Upper lobe of left lung (tissue), 6 donors: ENCODE measurements around the gene BSN. TPM values are rescaled to one million over a fixed set of nuclear protein-coding genes. Genes with fewer than 3 reads are reported as not detected.

ENCODE experiments used
- ATAC-seq, 2 donors: fragments of 200-7000 bp; cut with Tn5 transposase; one replicate each; pipeline ENCODE4 v1.9.1; 2022; ENCODE audit warnings: mild to moderate bottlenecking in 2 of 2, moderate library complexity in 2 of 2; ENCODE audit not compliant: low FRiP score in 2 of 2
- DNase-seq, 2 donors: peaks; one replicate each; pipeline ENCODE4 v3.0.0-alpha.2; 2019 to 2020
- H3K27ac ChIP-seq, 4 donors: fragments of 200-600 bp; sonication (generic); one replicate each; pipeline ENCODE4 v1.5.1; 2016 to 2019
- H3K27me3 ChIP-seq, 4 donors: fragments of 200-600 bp; sonication (generic); one replicate each; pipeline ENCODE4 v1.5.1; 2017 to 2019
- H3K36me3 ChIP-seq, 4 donors: fragments of 200-600 bp; sonication (generic); one replicate each; pipeline ENCODE4 v1.5.1; 2016 to 2019
- H3K4me1 ChIP-seq, 4 donors: fragments of 200-600 bp; sonication (generic); one replicate each; pipeline ENCODE4 v1.5.1; 2018 to 2019
- H3K4me3 ChIP-seq, 4 donors: fragments of 200-600 bp; sonication (generic); one replicate each; pipeline ENCODE4 v1.5.1; 2017 to 2019; ENCODE audit warnings: mild to moderate bottlenecking in 2 of 4, moderate library complexity in 1 of 4
- H3K9me3 ChIP-seq, 4 donors: fragments of 200-600 bp; sonication (generic); one replicate each; pipeline ENCODE4 v1.5.1; 2018 to 2019
- CTCF ChIP-seq, 6 experiments: fragments of 450-650 bp in 4 of 6; fragments of 200-600 bp in 2 of 6; sonication (generic) in 2 of 6; IDR thresholded peaks; one replicate each; pipeline ENCODE4 v1.5.1; 2016 to 2019; ENCODE audit warnings: antibody characterized with exemption in 6 of 6
- EP300 ChIP-seq, 4 donors: sonication (generic); formaldehyde crosslinking; IDR thresholded peaks; one replicate each; pipeline ENCODE4 v1.5.1; 2017; ENCODE audit warnings: antibody characterized with exemption in 4 of 4, control low read depth in 2 of 4
- POLR2A ChIP-seq, 4 donors: fragments of 450-650 bp; IDR thresholded peaks; one replicate each; pipeline ENCODE4 v1.5.1; 2016 to 2017; ENCODE audit warnings: antibody characterized with exemption in 4 of 4, mild to moderate bottlenecking in 2 of 4
- POLR2AphosphoS5 ChIP-seq, 2 donors: sonication (generic); formaldehyde crosslinking; IDR thresholded peaks; one replicate each; pipeline ENCODE4 v1.5.1; 2017; ENCODE audit warnings: antibody characterized with exemption in 2 of 2
- WGBS, 2 donors: methylation state at CpG; one replicate each; pipeline ENCODE4 v1.1.5; 2017 to 2018; 5-methylcytosine and 5-hydroxymethylcytosine counted together
- total RNA-seq, 6 donors: library from RNA; depleted of rRNA in 4 of 6; stranded (reverse); fragments of >200 nt in 4 of 6; gene quantifications; one replicate each; pipeline versions ENCODE4 v1.1.0 to v1.2.1, GENCODE V29; 2016 to 2021
- donor health status: DM: no; HTN: no; CAD: no; lungs with moderate emphysema.
- donor health status: DM: no; HTN: yes; CAD: no; lungs with severe emphysema.

BSN gene
- total RNA-seq, 6 donors from 2014 or later: 0.39 to 1.1 (median 0.72) TPM

GRCh38 chr3:49556500-49557275 lies 2.4 kb downstream of the BSN start:
- Histone ChIP-seq H3K27ac (no peak overlapping the region), H3K36me3 (no peaks in the 10 kb centered on the region), H3K9me3 (no peaks in the 10 kb centered on the region), H3K4me3 (no peak overlapping the region), H3K27me3 (peaks cover 0 to 5% (median 0%) of the 10 kb centered on the region in 4 donors), H3K4me1 (peaks cover 12 to 23% (median 17%) of the 10 kb centered on the region in 4 donors)
- no peak for DNase-seq
- 80 to 92% methylated on average over 3 of the region's 3 CpGs for WGBS, 2 donors
- ATAC-seq: no peak
- TF ChIP-seq EP300 (IDR thresholded peaks at IDR 0.05) (no peak), POLR2AphosphoS5 (IDR thresholded peaks at IDR 0.05) (no peak), CTCF (IDR thresholded peaks at IDR 0.05) (no peak)

GRCh38 chr3:49563040-49563578 lies 8.8 kb downstream of the BSN start:
- Histone ChIP-seq H3K27ac (no peak overlapping the region), H3K4me1 (no peaks in the 10 kb centered on the region), H3K36me3 (no peaks in the 10 kb centered on the region), H3K4me3 (no peak overlapping the region), H3K9me3 (no peaks in the 10 kb centered on the region), H3K27me3 (no peaks in the 10 kb centered on the region)
- 71 to 83% methylated on average over 3 to 4 of the region's 4 CpGs for WGBS, 2 donors
- no peak for ATAC-seq
- no peak for TF ChIP-seq EP300 (IDR thresholded peaks at IDR 0.05)
- TF ChIP-seq POLR2A (IDR thresholded peaks at IDR 0.05): no peak
- TF ChIP-seq CTCF (IDR thresholded peaks at IDR 0.05): no peak
- TF ChIP-seq POLR2AphosphoS5 (IDR thresholded peaks at IDR 0.05): no peak
- DNase-seq: no peak

GRCh38 chr3:49563766-49564165 lies 9.5 kb downstream of the BSN start:
- Histone ChIP-seq H3K27ac (no peak overlapping the region), H3K36me3 (no peaks in the 10 kb centered on the region), H3K9me3 (no peaks in the 10 kb centered on the region), H3K4me1 (no peaks in the 10 kb centered on the region), H3K27me3 (no peaks in the 10 kb centered on the region), H3K4me3 (no peak overlapping the region)
- TF ChIP-seq CTCF (IDR thresholded peaks at IDR 0.05) (no peak), EP300 (IDR thresholded peaks at IDR 0.05) (no peak), POLR2AphosphoS5 (IDR thresholded peaks at IDR 0.05) (no peak), POLR2A (IDR thresholded peaks at IDR 0.05) (no peak)
- ATAC-seq (no peak), DNase-seq (no peak)
- 91 to 93% methylated on average over 4 of the region's 4 CpGs for WGBS, 2 donors

- TF ChIP-seq POLR2AphosphoS5 (IDR thresholded peaks at IDR 0.05): no peak
- DNase-seq (no peak), ATAC-seq (no peak)
- H3K4me1 ChIP-seq: peaks cover 0 to 3% (median 0%) of the 10 kb centered on the region in 4 donors
- 81 to 84% methylated on average over 2 of the region's 2 CpGs for WGBS, 2 donors
- no peak overlapping the region for H3K27ac ChIP-seq
- H3K9me3 ChIP-seq: no peaks in the 10 kb centered on the region
- H3K36me3 ChIP-seq: no peaks in the 10 kb centered on the region
- H3K4me3 ChIP-seq: no peak overlapping the region
- no peaks in the 10 kb centered on the region for H3K27me3 ChIP-seq
Measured at GRCh38 chr3:49566312-49566711, 12.0 kb downstream of the BSN start.

- Histone ChIP-seq H3K4me1 (peaks cover 0 to 3% (median 0%) of the 10 kb centered on the region in 4 donors), H3K36me3 (no peaks in the 10 kb centered on the region), H3K9me3 (no peaks in the 10 kb centered on the region), H3K4me3 (no peak overlapping the region), H3K27ac (no peak overlapping the region), H3K27me3 (no peaks in the 10 kb centered on the region)
- 47 to 91% methylated on average over 2 of the region's 2 CpGs for WGBS, 2 donors
- no peak for TF ChIP-seq EP300 (IDR thresholded peaks at IDR 0.05)
- no peak for TF ChIP-seq POLR2AphosphoS5 (IDR thresholded peaks at IDR 0.05)
- TF ChIP-seq CTCF (IDR thresholded peaks at IDR 0.05): no peak
- TF ChIP-seq POLR2A (IDR thresholded peaks at IDR 0.05): no peak
- ATAC-seq: no peak
- no peak for DNase-seq
Measured at GRCh38 chr3:49567406-49567805, 13.1 kb downstream of the BSN start.
